Esophagus squamous epithelium (tissue), 5 donors: ENCODE measurements around the gene ZEB2. TPM values are rescaled to one million over a fixed set of nuclear protein-coding genes. Genes with fewer than 3 reads are reported as not detected.

Experiments
- DNase-seq: peaks from one replicate; lab custom pipeline; 2025; lab: John Stamatoyannopoulos, UW
- H3K27ac ChIP-seq, 4 donors: fragments of 200-600 bp; sonication (generic); one replicate each; pipeline ENCODE4 v1.5.1; 2016 to 2019; ENCODE audit warnings: mild to moderate bottlenecking in 1 of 4
- H3K27me3 ChIP-seq, 4 donors: fragments of 200-600 bp; sonication (generic); 1 replicate in 3 of 4; 2 replicates in 1 of 4; pipeline versions ENCODE4 v1.5.1 to v1.6.0; 2017 to 2021; ENCODE audit warnings: antibody characterized with exemption in 1 of 4
- H3K36me3 ChIP-seq, 3 donors: fragments of 200-600 bp; sonication (generic); one replicate each; pipeline ENCODE4 v1.5.1; 2016 to 2019
- H3K4me1 ChIP-seq, 3 donors: fragments of 200-600 bp; sonication (generic); one replicate each; pipeline ENCODE4 v1.5.1; 2017 to 2019
- H3K4me3 ChIP-seq, 4 donors: fragments of 200-600 bp; sonication (generic); 1 replicate in 3 of 4; 2 replicates in 1 of 4; pipeline ENCODE4 v1.5.1; 2016 to 2019; ENCODE audit warnings: mild to moderate bottlenecking in 2 of 4, moderate library complexity in 1 of 4
- H3K9me3 ChIP-seq, 3 donors: fragments of 200-600 bp; sonication (generic); one replicate each; pipeline ENCODE4 v1.5.1; 2016 to 2019
- POLR2A ChIP-seq, 4 donors: fragments of 450-650 bp; IDR thresholded peaks; one replicate each; pipeline ENCODE4 v1.6.1; 2017; ENCODE audit warnings: antibody characterized with exemption in 4 of 4, mild to moderate bottlenecking in 4 of 4, moderate library complexity in 3 of 4
- WGBS, 2 donors: methylation state at CpG; one replicate each; pipeline ENCODE4 v1.1.5; 2018; 5-methylcytosine and 5-hydroxymethylcytosine counted together
- intact Hi-C: fragments of 100-400 bp; cut with DNase I; formaldehyde crosslinking; loops from one replicate; pipeline ENCODE4 v1.15.0; 2022
- total RNA-seq, 4 donors: library from RNA; depleted of rRNA; stranded (reverse); fragments of >200 nt; gene quantifications; one replicate each; pipeline ENCODE4 v1.1.0, GENCODE V29; 2016
- TF ChIP-seq, protein P1 (sequence below), 6 experiments: fragments of 450-650 bp in 4 of 6; fragments of 200-600 bp in 2 of 6; sonication (generic) in 2 of 6; IDR thresholded peaks; one replicate each; pipeline ENCODE4 v1.5.1; 2016 to 2019; ENCODE audit warnings: antibody characterized with exemption in 6 of 6, mild to moderate bottlenecking in 4 of 6, moderate library complexity in 4 of 6
- donor health status: DM: yes; HTN: yes; CAD: no.

The ZEB2 gene
- total RNA-seq, 4 donors from 2014 or later: 3.1 to 56.5 (median 15.7) TPM

- 40% methylated on average over 1 of the region's 1 CpG for WGBS, 2 donors
- peaks cover 3 to 48% (median 7%) of the 10 kb centered on the region in 3 donors for H3K4me1 ChIP-seq
- no peaks in the 10 kb centered on the region for H3K27me3 ChIP-seq
- peak overlapping the region in 3 of 4 donors; percentile 23 to 51 (median 26) for H3K27ac ChIP-seq
- H3K4me3 ChIP-seq: no peak overlapping the region
- no peak for DNase-seq
- no peaks in the 10 kb centered on the region for H3K9me3 ChIP-seq
- H3K36me3 ChIP-seq: peaks cover 0 to 5% (median 0%) of the 10 kb centered on the region in 3 donors
- TF ChIP-seq, protein P1, sequence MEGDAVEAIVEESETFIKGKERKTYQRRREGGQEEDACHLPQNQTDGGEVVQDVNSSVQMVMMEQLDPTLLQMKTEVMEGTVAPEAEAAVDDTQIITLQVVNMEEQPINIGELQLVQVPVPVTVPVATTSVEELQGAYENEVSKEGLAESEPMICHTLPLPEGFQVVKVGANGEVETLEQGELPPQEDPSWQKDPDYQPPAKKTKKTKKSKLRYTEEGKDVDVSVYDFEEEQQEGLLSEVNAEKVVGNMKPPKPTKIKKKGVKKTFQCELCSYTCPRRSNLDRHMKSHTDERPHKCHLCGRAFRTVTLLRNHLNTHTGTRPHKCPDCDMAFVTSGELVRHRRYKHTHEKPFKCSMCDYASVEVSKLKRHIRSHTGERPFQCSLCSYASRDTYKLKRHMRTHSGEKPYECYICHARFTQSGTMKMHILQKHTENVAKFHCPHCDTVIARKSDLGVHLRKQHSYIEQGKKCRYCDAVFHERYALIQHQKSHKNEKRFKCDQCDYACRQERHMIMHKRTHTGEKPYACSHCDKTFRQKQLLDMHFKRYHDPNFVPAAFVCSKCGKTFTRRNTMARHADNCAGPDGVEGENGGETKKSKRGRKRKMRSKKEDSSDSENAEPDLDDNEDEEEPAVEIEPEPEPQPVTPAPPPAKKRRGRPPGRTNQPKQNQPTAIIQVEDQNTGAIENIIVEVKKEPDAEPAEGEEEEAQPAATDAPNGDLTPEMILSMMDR (IDR thresholded peaks at IDR 0.05): no peak
- TF ChIP-seq POLR2A (IDR thresholded peaks at IDR 0.05): no peak
- intact Hi-C loops: no loop called here
Measured at GRCh38 chr2:144426355-144426754, 93.6 kb downstream of the ZEB2 start.

DNA sequence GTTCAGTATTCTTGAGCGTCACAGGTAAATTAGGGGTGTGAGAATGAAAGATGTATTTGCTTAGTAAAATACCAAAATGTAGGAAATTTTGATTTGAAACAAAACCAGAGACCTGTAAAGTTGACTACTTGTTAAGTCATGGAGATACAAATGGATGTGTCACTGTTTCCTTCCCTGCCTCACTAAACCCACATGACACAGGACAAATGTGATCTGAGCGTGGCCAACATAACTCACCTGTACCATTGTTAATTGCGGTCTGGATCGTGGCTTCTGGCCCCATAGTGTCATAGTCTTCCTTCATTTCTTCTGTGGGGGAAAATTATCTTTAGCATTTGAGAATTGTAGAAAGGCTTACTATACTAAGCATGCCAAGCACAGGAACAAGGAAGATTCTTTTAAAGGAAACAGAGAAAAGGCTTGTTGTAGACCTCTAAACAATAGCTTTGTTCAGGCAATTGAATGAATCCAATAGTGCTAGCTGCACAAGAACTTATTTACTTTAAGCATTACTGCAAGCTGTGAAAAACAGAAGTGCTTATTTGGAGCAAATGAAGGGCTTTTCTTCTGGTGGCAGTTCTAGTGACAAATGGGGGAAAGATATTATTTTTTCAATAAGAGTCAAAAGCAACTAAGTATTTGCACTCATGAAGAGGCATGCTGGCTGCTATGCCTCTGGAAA is 95.2 kb downstream of the ZEB2 start:
- intact Hi-C loops: no loop called here
- peak overlapping the region in 2 of 4 donors; percentile 16 to 26 for H3K27ac ChIP-seq
- no peaks in the 10 kb centered on the region for H3K9me3 ChIP-seq
- no peak overlapping the region for H3K4me3 ChIP-seq
- 83 to 85% methylated on average over 4 of the region's 4 CpGs for WGBS, 2 donors
- TF ChIP-seq, protein P1 (IDR thresholded peaks at IDR 0.05): no peak
- TF ChIP-seq POLR2A (IDR thresholded peaks at IDR 0.05): no peak
- H3K27me3 ChIP-seq: no peaks in the 10 kb centered on the region
- peaks cover 0 to 5% (median 0%) of the 10 kb centered on the region in 3 donors for H3K36me3 ChIP-seq
- no peak for DNase-seq
- peaks cover 0 to 34% (median 7%) of the 10 kb centered on the region in 3 donors for H3K4me1 ChIP-seq

DNA sequence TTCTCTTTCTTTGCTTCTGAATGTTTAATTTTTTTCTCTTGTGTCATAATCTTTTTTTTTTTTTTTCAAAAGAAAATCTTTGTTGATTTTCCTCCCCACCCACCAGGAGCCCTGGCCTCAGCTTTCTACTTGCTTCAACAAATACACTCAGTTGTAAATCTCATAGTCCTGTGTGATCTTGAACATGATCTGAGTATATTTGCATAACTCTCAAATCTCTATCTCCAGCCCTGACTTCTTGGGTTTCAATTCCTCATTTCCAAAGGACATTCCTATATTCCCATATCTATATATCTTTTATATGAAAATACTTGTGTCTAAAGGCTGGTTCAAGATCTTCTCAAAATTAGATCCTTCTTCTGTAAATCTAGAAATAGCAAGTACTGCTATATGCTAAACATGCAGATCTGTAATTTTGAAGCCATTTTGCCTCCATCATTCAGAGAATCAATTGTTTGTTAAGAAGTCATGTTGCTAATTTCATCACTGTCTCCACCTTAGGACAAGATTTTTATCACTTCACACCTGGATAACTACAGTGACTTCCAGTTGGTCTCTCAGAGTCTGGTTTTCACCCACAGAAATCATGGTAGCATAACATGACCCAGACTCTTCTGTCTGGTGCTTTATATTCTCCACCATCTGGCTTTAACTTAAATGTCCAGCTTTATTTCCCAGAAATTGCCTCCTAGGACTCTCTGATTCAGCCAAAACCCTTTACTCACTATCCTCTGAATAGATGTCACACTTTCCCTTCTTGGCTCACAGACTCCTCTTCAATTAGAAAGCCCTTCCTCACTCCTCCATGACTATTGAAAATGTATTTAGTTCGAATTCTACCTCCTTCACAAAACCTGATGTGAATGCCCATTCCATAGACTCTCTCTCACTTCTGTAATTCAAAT is 98.1 kb downstream of the ZEB2 start:
- 67 to 73% methylated on average over 1 of the region's 1 CpG for WGBS, 2 donors
- TF ChIP-seq POLR2A (IDR thresholded peaks at IDR 0.05): no peak
- TF ChIP-seq, protein P1 (IDR thresholded peaks at IDR 0.05): no peak

DNA sequence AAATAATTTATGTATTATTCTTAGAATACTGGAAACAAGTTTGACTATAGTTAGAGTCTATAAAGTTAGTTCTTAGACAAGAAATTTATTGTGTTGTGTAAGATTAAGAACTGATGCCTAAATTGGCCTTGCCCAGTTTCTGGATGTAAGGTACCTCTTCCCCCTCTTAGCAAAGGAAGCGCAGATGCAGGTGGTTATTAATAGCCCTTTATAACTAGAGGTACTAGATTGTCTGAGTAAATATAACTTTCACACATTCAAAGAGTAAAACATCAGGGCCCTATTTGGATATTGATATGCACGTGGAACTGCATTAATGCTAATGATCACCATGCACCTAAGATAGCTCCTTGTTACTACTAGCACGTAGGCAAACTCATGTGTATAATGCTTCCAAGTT is 100.7 kb downstream of the ZEB2 start:
- no peaks in the 10 kb centered on the region for H3K36me3 ChIP-seq
- H3K4me1 ChIP-seq: peaks cover 0 to 6% (median 5%) of the 10 kb centered on the region in 3 donors
- H3K27me3 ChIP-seq: no peaks in the 10 kb centered on the region
- no peak overlapping the region for H3K4me3 ChIP-seq
- H3K9me3 ChIP-seq: no peaks in the 10 kb centered on the region
- no peak overlapping the region for H3K27ac ChIP-seq
- 88 to 91% methylated on average over 3 of the region's 3 CpGs for whole genome bisulfite sequencing, 2 donors
- no peak for DNase-seq
- TF ChIP-seq POLR2A (IDR thresholded peaks at IDR 0.05): no peak
- TF ChIP-seq, protein P1 (IDR thresholded peaks at IDR 0.05): no peak
- intact Hi-C loops: no loop called here

More for the DNA sequence above, 98.1 kb downstream of the ZEB2 start:
- Histone ChIP-seq H3K36me3 (peaks cover 0 to 5% (median 0%) of the 10 kb centered on the region in 3 donors), H3K4me3 (no peak overlapping the region), H3K27ac (no peak overlapping the region), H3K27me3 (no peaks in the 10 kb centered on the region), H3K9me3 (no peaks in the 10 kb centered on the region), H3K4me1 (peaks cover 0 to 16% (median 5%) of the 10 kb centered on the region in 3 donors)
- intact Hi-C loops: no loop called here
- DNase-seq: no peak

DNA sequence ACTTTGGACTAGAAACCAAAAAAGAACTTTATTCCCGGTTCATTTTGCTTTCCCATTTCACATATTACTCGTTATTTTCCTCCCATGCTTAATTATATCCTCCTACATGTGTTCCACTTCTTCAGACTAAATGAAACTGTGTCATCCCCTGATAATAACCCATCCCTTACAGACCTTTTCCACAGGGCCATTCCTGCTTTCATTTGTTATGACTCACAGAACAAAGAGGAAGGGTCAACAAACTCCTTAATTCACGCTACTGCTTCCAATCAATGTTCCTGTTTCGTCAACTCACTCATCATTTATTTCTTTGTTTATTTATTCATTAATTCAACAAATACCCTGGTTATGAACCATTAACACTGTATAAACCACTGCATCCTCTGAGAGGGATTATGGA is 104.5 kb downstream of the ZEB2 start:
- DNase-seq: no peak
- no peaks in the 10 kb centered on the region for H3K27me3 ChIP-seq
- WGBS, 2 donors: 74% methylated on average over 4 of the region's 4 CpGs
- no peak overlapping the region for H3K4me3 ChIP-seq
- H3K9me3 ChIP-seq: no peaks in the 10 kb centered on the region
- no peak overlapping the region for H3K27ac ChIP-seq
- H3K36me3 ChIP-seq: no peaks in the 10 kb centered on the region
- no peak for TF ChIP-seq POLR2A (IDR thresholded peaks at IDR 0.05)
- TF ChIP-seq, protein P1 (IDR thresholded peaks at IDR 0.05): no peak
- intact Hi-C loops: no loop called here
- H3K4me1 ChIP-seq: peaks cover 0 to 11% (median 10%) of the 10 kb centered on the region in 3 donors
